H1 (cell line): Measurements from ENCODE around the gene MAN1A2. TPM values are rescaled to one million over a fixed set of nuclear protein-coding genes. Genes with fewer than 3 reads are reported as not detected.

ENCODE experiments used
- CTCF ChIA-PET: fragments of 300-600 bp; sonication (Branson Sonifier 250); formaldehyde crosslinking; loops from one replicate; lab custom pipeline; 2021; ENCODE audit not compliant: partially characterized antibody; lab: Charles Lee
- POLR2A ChIA-PET: fragments of 300-600 bp; sonication (Branson Sonifier 250); formaldehyde crosslinking; loops from one replicate; lab custom pipeline; 2021; ENCODE audit warnings: inconsistent platforms; ENCODE audit not compliant: partially characterized antibody; lab: Charles Lee
- DNase-seq, 2 experiments: peaks; one replicate each; pipeline versions ENCODE4 v3.0.0 to v3.0.0-alpha.2; 2010 to 2022; ENCODE audit warnings: low spot score in 2 of 2, low read depth in 1 of 2, mixed read lengths in 1 of 2
- FAIRE-seq: peaks from 2 replicates; lab custom pipeline; 2011; peaks lifted over from hg19 to GRCh38; lab: Jason Lieb, UNC
- H2AFZ ChIP-seq: 2 replicates; pipeline ENCODE4 v1.8.1; 2012; ENCODE audit warnings: low read length, inconsistent platforms
- H2AK5ac ChIP-seq: 2 replicates; pipeline ENCODE4 v1.6.1; 2013; ENCODE audit warnings: low read depth, low read length
- H2BK120ac ChIP-seq: replicated peaks from 2 replicates; pipeline ENCODE3; 2013; ENCODE audit warnings: low read depth, low read length, inconsistent platforms
- H2BK12ac ChIP-seq: 2 replicates; pipeline ENCODE4 v1.6.1; 2013; ENCODE audit warnings: low read depth, low read length
- H2BK15ac ChIP-seq: 2 replicates; pipeline ENCODE4 v1.6.1; 2013; ENCODE audit warnings: low read length
- H2BK20ac ChIP-seq: 2 replicates; pipeline ENCODE4 v1.6.1; 2013; ENCODE audit warnings: low read length
- H2BK5ac ChIP-seq: 2 replicates; pipeline ENCODE4 v1.6.1; 2013; ENCODE audit warnings: low read depth, low read length
- H3K14ac ChIP-seq: 2 replicates; pipeline ENCODE4 v1.6.1; 2013; ENCODE audit warnings: inconsistent platforms; ENCODE audit not compliant: insufficient read length
- H3K18ac ChIP-seq: 2 replicates; pipeline ENCODE4 v1.6.1; 2013; ENCODE audit warnings: low read length; ENCODE audit errors: extremely low read depth
- H3K23ac ChIP-seq: 2 replicates; pipeline ENCODE4 v1.6.1; 2013; ENCODE audit warnings: inconsistent platforms; ENCODE audit not compliant: insufficient read length
- H3K23me2 ChIP-seq: 2 replicates; pipeline ENCODE4 v1.6.1; 2013; ENCODE audit warnings: low read depth, low read length
- H3K27ac ChIP-seq: 2 replicates; pipeline ENCODE4 v1.6.1; 2011; ENCODE audit warnings: low read depth, low read length, inconsistent platforms
- H3K27me3 ChIP-seq, 4 experiments: replicated peaks in 1 of 4; 1 replicate in 1 of 4; 2 replicates in 3 of 4; pipeline versions ENCODE4 v1.6.1 to v1.8.1; 2011 to 2013; ENCODE audit warnings: low read length in 3 of 4, mild to moderate bottlenecking in 3 of 4, inconsistent platforms in 2 of 4, mixed read lengths in 2 of 4, moderate library complexity in 1 of 4; ENCODE audit not compliant: control insufficient read depth in 3 of 4, insufficient read depth in 3 of 4; ENCODE audit errors: extremely low read depth in 1 of 4
- H3K36me3 ChIP-seq, 4 experiments: 2 replicates each; pipeline versions ENCODE4 v1.6.1 to v1.8.1; 2011 to 2013; ENCODE audit warnings: mild to moderate bottlenecking in 4 of 4, low read length in 3 of 4, moderate library complexity in 2 of 4, control low read depth in 1 of 4, inconsistent platforms in 1 of 4; ENCODE audit not compliant: insufficient read depth in 4 of 4, control insufficient read depth in 2 of 4
- H3K4ac ChIP-seq: replicated peaks from 2 replicates; pipeline ENCODE3; 2013; ENCODE audit warnings: low read length, low read depth, mixed read lengths, inconsistent platforms; ENCODE audit not compliant: insufficient read length
- H3K4me1 ChIP-seq, 4 experiments: replicated peaks in 1 of 4; 1 replicate in 1 of 4; 2 replicates in 3 of 4; pipeline versions ENCODE4 v1.6.1 to v1.8.1; 2011 to 2013; ENCODE audit warnings: low read length in 3 of 4, inconsistent platforms in 2 of 4, mixed read lengths in 1 of 4; ENCODE audit not compliant: insufficient read depth in 4 of 4, control insufficient read depth in 3 of 4
- H3K4me2 ChIP-seq, 2 experiments: 2 replicates each; pipeline versions ENCODE4 v1.6.1 to v1.8.1; 2011 to 2013; ENCODE audit warnings: low read depth in 2 of 2, low read length in 2 of 2, control low read depth in 1 of 2, inconsistent platforms in 1 of 2, mild to moderate bottlenecking in 1 of 2; ENCODE audit not compliant: insufficient read depth in 1 of 2
- H3K4me3 ChIP-seq, 4 experiments: fragments of 200-600, 300-600 bp in 1 of 4; sonication (generic), shearing (Covaris generic), sonication (Bioruptor Twin) in 1 of 4; 2 replicates each; pipeline versions ENCODE4 v1.5.1 to v1.8.1; 2011 to 2016; ENCODE audit warnings: low read length in 4 of 4, low read depth in 3 of 4, control low read depth in 2 of 4, inconsistent platforms in 2 of 4, mild to moderate bottlenecking in 2 of 4, mixed read lengths in 1 of 4, moderate library complexity in 1 of 4; ENCODE audit not compliant: insufficient read depth in 2 of 4; ENCODE audit errors: extremely low read depth in 1 of 4
- H3K56ac ChIP-seq: replicated peaks from 2 replicates; pipeline ENCODE3; 2013; ENCODE audit warnings: low read depth, mild to moderate bottlenecking, mixed read lengths, low read length, inconsistent platforms; ENCODE audit not compliant: insufficient read length
- H3K79me1 ChIP-seq: 2 replicates; pipeline ENCODE4 v1.6.1; 2013; ENCODE audit warnings: low read depth, low read length, control low read depth
- H3K79me2 ChIP-seq, 2 experiments: 2 replicates each; pipeline versions ENCODE4 v1.6.1 to v1.8.1; 2012 to 2013; ENCODE audit warnings: low read length in 2 of 2, mild to moderate bottlenecking in 2 of 2, inconsistent platforms in 1 of 2; ENCODE audit not compliant: insufficient read depth in 2 of 2, control insufficient read depth in 1 of 2
- H3K9ac ChIP-seq, 4 experiments: replicated peaks in 1 of 4; 1 replicate in 1 of 4; 2 replicates in 3 of 4; pipeline versions ENCODE4 v1.6.1 to v1.8.1; 2011 to 2013; ENCODE audit warnings: low read depth in 3 of 4, low read length in 3 of 4, control low read depth in 2 of 4, mild to moderate bottlenecking in 2 of 4, moderate library complexity in 2 of 4, inconsistent platforms in 1 of 4; ENCODE audit errors: extremely low read depth in 1 of 4
- H3K9me3 ChIP-seq, 2 experiments: 2 replicates each; pipeline versions ENCODE4 v1.6.1 to v1.8.1; 2012 to 2013; ENCODE audit warnings: mild to moderate bottlenecking in 2 of 2, moderate library complexity in 2 of 2, control low read depth in 1 of 2, inconsistent platforms in 1 of 2, low read depth in 1 of 2, low read length in 1 of 2, mixed read lengths in 1 of 2; ENCODE audit not compliant: insufficient read depth in 2 of 2
- H4K20me1 ChIP-seq, 2 experiments: replicated peaks in 1 of 2; 2 replicates each; pipeline versions ENCODE3 to v1.8.1; 2011 to 2013; ENCODE audit warnings: inconsistent platforms in 2 of 2, low read length in 2 of 2, mild to moderate bottlenecking in 1 of 2; ENCODE audit not compliant: insufficient read depth in 2 of 2, control insufficient read depth in 1 of 2
- H4K5ac ChIP-seq: 2 replicates; pipeline ENCODE4 v1.6.1; 2013; ENCODE audit warnings: low read length, low read depth, mixed read lengths, inconsistent platforms; ENCODE audit not compliant: insufficient read length
- H4K8ac ChIP-seq: 2 replicates; pipeline ENCODE4 v1.8.0; 2013; ENCODE audit warnings: mild to moderate bottlenecking, moderate library complexity, low read length, inconsistent platforms; ENCODE audit not compliant: insufficient read depth; ENCODE audit errors: extremely low read depth
- H4K91ac ChIP-seq: replicated peaks from 2 replicates; pipeline ENCODE3; 2013; ENCODE audit warnings: low read length, mixed read lengths, inconsistent platforms; ENCODE audit not compliant: insufficient read length
- ASH2L ChIP-seq: fragments of 200-600, 300-600 bp; sonication (generic); IDR thresholded peaks from one replicate; pipeline ENCODE4 v1.7.1; 2017; ENCODE audit warnings: low read length
- BCL11A ChIP-seq, 2 experiments: IDR thresholded peaks; one replicate each; pipeline ENCODE4 v1.6.1; 2011; ENCODE audit warnings: low read depth in 2 of 2, low read length in 2 of 2, mild to moderate bottlenecking in 2 of 2
- CREB1 ChIP-seq: IDR thresholded peaks from 2 replicates; pipeline ENCODE4 v1.6.1; 2012; ENCODE audit warnings: inconsistent platforms
- FOSL1 ChIP-seq: IDR thresholded peaks from 2 replicates; pipeline ENCODE4 v1.6.1; 2011; ENCODE audit warnings: mild to moderate bottlenecking, low read depth, low read length, moderate library complexity; ENCODE audit not compliant: insufficient read depth
- GABPA ChIP-seq: IDR thresholded peaks from 2 replicates; pipeline ENCODE4 v1.6.1; 2011; ENCODE audit warnings: mild to moderate bottlenecking, low read length, moderate library complexity, borderline replicate concordance; ENCODE audit not compliant: insufficient read depth
- HDAC2 ChIP-seq, 2 experiments: fragments of 300-600 bp in 1 of 2; sonication (generic) in 1 of 2; IDR thresholded peaks; 2 replicates each; pipeline ENCODE4 v1.6.1; 2011 to 2012; ENCODE audit warnings: low read depth in 2 of 2, low read length in 2 of 2, mild to moderate bottlenecking in 2 of 2, moderate library complexity in 2 of 2, borderline replicate concordance in 1 of 2, inconsistent platforms in 1 of 2
- MAFK ChIP-seq: IDR thresholded peaks from 2 replicates; pipeline ENCODE4 v1.6.1; 2012; ENCODE audit warnings: low read depth, mild to moderate bottlenecking, improper control_type of control experiment, low read length
- PHF8 ChIP-seq: fragments of 200-600 bp; sonication (generic); conservative IDR thresholded peaks from 2 replicates; pipeline ENCODE4 v1.7.1; 2012; ENCODE audit warnings: low read depth, mild to moderate bottlenecking, inconsistent platforms, low read length, moderate library complexity
- POU5F1 ChIP-seq: IDR thresholded peaks from 2 replicates; pipeline ENCODE4 v1.6.1; 2011; ENCODE audit warnings: low read depth, mild to moderate bottlenecking, low read length, moderate library complexity
- SIN3A ChIP-seq, 2 experiments: IDR thresholded peaks in 1 of 2; conservative IDR thresholded peaks in 1 of 2; 2 replicates each; pipeline ENCODE4 v1.6.1; 2011 to 2012; ENCODE audit warnings: low read length in 2 of 2, improper control_type of control experiment in 1 of 2, low read depth in 1 of 2, mild to moderate bottlenecking in 1 of 2
- WGBS, 2 experiments: shearing (Covaris generic) in 1 of 2; methylation state at CpG; one replicate each; pipeline versions ENCODE4 v1.1.6 to v1.1.7; 2013 to 2015; ENCODE audit warnings: low lambda C conversion rate in 2 of 2, mixed read lengths in 2 of 2, inconsistent platforms in 1 of 2, low coverage in 1 of 2, missing lambda C conversion rate in 1 of 2; ENCODE audit not compliant: insufficient replicate concordance in 2 of 2, insufficient coverage in 1 of 2, insufficient read length in 1 of 2; ENCODE audit errors: extremely low coverage in 1 of 2, missing lambda C conversion rate in 1 of 2; 5-methylcytosine and 5-hydroxymethylcytosine counted together
- polyA plus RNA-seq, 7 experiments: library from polyadenylated mRNA; depleted of rRNA in 3 of 7; stranded (reverse) in 5 of 7; unstranded in 2 of 7; fragments of >200 nt in 5 of 7; fragments of 200-250 nt in 2 of 7; gene quantifications; 1 replicate in 5 of 7; 2 replicates in 1 of 7; 4 replicates in 1 of 7; pipeline versions ENCODE4 v1.2.1 to v1.2.3, GENCODE V29; 2011 to 2013; ENCODE audit warnings: missing spikeins in 2 of 7, mixed read lengths in 2 of 7
- total RNA-seq: library from RNA; stranded (reverse); fragmentation: NEBNext Ultra II Directional; extraction: Animal tissue kit (Norgen Biotek cat#: 25700); gene quantifications from 2 replicates; pipeline ENCODE4 v1.2.1, GENCODE V29; 2021
- TF ChIP-seq, protein P1 (sequence below): IDR thresholded peaks from 2 replicates; pipeline ENCODE4 v1.6.1; 2012; ENCODE audit warnings: low read length, inconsistent platforms

Gene MAN1A2
- total and polyA plus RNA-seq, 2 of the 8 experiments (the other 6 are each of a cell fraction or from before 2014, with no cell fraction given) = 5.5 to 18.8 TPM

DNA sequence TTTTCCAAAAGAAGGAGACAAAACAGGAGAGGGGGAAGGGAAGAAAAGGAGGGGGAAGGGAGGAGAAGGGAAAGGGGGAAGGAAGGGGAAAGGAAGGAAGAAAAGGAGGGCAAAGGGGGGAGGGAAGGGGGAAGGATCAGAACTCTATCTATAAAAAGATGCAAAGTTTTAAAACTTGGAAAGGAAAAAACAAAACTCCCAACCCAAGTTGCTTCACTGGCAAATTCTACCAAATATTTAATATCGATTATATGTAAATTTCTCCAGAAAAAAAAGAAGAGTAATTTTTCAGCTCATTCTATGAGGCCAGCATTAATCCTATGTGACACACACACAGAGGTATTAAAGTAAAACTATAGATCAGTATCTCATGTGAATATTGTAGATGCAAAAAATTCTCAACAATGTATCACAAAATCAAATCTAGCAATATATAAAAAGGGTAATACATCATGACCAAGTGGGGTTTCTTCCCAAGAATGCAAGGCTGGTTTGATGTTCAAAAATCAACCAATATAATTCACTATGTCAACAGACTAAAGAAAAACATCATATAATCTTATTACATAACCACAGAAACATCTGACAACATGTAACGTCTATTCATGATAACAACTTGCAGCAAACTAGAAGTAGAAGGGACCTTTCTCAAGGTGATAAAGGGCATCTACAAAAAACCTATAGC is 57.9 kb downstream of the MAN1A2 start:
- H2AFZ ChIP-seq = no peak overlapping the region
- peaks cover 0 to 6% of the 10 kb centered on the region in 2 experiments; a peak in 1 of 4 replicates for H3K9me3 ChIP-seq
- WGBS, 2 experiments = 98% methylated on average over 2 of the region's 2 CpGs; no CpG with 5 or more reads in 1 of the 2 experiments
- FAIRE-seq = no peak
- H4K20me1 ChIP-seq = no peaks in the 10 kb centered on the region
- H3K4me2 ChIP-seq = no peak overlapping the region
- no peak overlapping the region for H4K5ac ChIP-seq
- H3K9ac ChIP-seq = no peak overlapping the region
- no peak for DNase-seq
- no peak overlapping the region for H2BK15ac ChIP-seq
- ChIA-PET POLR2A (no interaction called here), CTCF (interaction anchor here (1.1 kb wide), 1 partner anchor 39 kb away, joined by 3 read pairs; no protein-coding TSS in a partner anchor)
- no peaks in the 10 kb centered on the region for H3K79me2 ChIP-seq
- H4K8ac ChIP-seq = no peak overlapping the region
- H4K91ac ChIP-seq = no peak overlapping the region
- H3K27ac ChIP-seq = no peak overlapping the region
- H3K23me2 ChIP-seq = no peaks in the 10 kb centered on the region
- H3K27me3 ChIP-seq = no peaks in the 10 kb centered on the region
- H3K4ac ChIP-seq = no peak overlapping the region
- H2BK12ac ChIP-seq = no peak overlapping the region
- H3K79me1 ChIP-seq = no peaks in the 10 kb centered on the region
- H2BK20ac ChIP-seq = no peak overlapping the region
- H2BK120ac ChIP-seq = no peak overlapping the region
- H3K14ac ChIP-seq = no peak overlapping the region
- H3K18ac ChIP-seq = no peak overlapping the region
- no peak overlapping the region for H3K56ac ChIP-seq
- H3K4me1 ChIP-seq = no peaks in the 10 kb centered on the region
- no peak overlapping the region for H3K4me3 ChIP-seq
- H2AK5ac ChIP-seq = no peak overlapping the region
- no peak overlapping the region for H3K23ac ChIP-seq
- no peak overlapping the region for H2BK5ac ChIP-seq
- peaks cover 0 to 9% (median 0%) of the 10 kb centered on the region in 4 experiments; a peak in 2 of 8 replicates for H3K36me3 ChIP-seq
- TF ChIP-seq MAFK = no peak
- no peak for TF ChIP-seq SIN3A (conservative IDR thresholded peaks at IDR 0.05 in 1 of 2, IDR thresholded peaks at IDR 0.05 in 1 of 2; ENCODE audit: low read depth in 1 of 2, low read length in 2 of 2)
- no peak for TF ChIP-seq GABPA
- TF ChIP-seq CREB1 = no peak
- no peak for TF ChIP-seq PHF8
- TF ChIP-seq, protein P1, sequence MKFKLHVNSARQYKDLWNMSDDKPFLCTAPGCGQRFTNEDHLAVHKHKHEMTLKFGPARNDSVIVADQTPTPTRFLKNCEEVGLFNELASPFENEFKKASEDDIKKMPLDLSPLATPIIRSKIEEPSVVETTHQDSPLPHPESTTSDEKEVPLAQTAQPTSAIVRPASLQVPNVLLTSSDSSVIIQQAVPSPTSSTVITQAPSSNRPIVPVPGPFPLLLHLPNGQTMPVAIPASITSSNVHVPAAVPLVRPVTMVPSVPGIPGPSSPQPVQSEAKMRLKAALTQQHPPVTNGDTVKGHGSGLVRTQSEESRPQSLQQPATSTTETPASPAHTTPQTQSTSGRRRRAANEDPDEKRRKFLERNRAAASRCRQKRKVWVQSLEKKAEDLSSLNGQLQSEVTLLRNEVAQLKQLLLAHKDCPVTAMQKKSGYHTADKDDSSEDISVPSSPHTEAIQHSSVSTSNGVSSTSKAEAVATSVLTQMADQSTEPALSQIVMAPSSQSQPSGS = no peak
- TF ChIP-seq BCL11A (IDR thresholded peaks at IDR 0.05; ENCODE audit: low read depth in 2 of 2, low read length in 2 of 2) = no peak
- TF ChIP-seq ASH2L = no peak
- TF ChIP-seq FOSL1 = no peak
- TF ChIP-seq POU5F1 = no peak
- no peak for TF ChIP-seq HDAC2 (IDR thresholded peaks at IDR 0.05; ENCODE audit: borderline replicate concordance in 1 of 2, low read depth in 2 of 2, low read length in 2 of 2)
